Muscle layer of duodenum (tissue), 2 donors: ENCODE results near the gene VOPP1.
"Not testable (repeated sequence)": the region's sequence is repeated elsewhere in the genome, so short reads cannot be mapped to it uniquely, and the experiment has no call there.

Experiments used
- H3K27ac ChIP-seq: one replicate; pipeline ENCODE4 v1.7.0; 2013; ENCODE audit warnings: mild to moderate bottlenecking, low read length
- H3K27me3 ChIP-seq: one replicate; pipeline ENCODE4 v1.7.0; 2013; ENCODE audit warnings: low read depth, mild to moderate bottlenecking, control low read depth, low read length
- H3K36me3 ChIP-seq, 2 donors: one replicate each; pipeline ENCODE4 v1.7.0; 2013; ENCODE audit warnings: low read length in 2 of 2, control low read depth in 1 of 2, mild to moderate bottlenecking in 1 of 2; ENCODE audit not compliant: insufficient read depth in 2 of 2, control insufficient read depth in 1 of 2
- H3K4me1 ChIP-seq, 2 donors: one replicate each; pipeline ENCODE4 v1.7.0; 2013; ENCODE audit warnings: low read length in 2 of 2, mild to moderate bottlenecking in 2 of 2, control low read depth in 1 of 2, moderate library complexity in 1 of 2; ENCODE audit not compliant: insufficient read depth in 2 of 2, control insufficient read depth in 1 of 2
- H3K4me3 ChIP-seq, 2 donors: one replicate each; pipeline ENCODE4 v1.7.0; 2013; ENCODE audit warnings: low read length in 2 of 2, low read depth in 1 of 2, mild to moderate bottlenecking in 1 of 2
- H3K9me3 ChIP-seq, 2 donors: one replicate each; pipeline ENCODE4 v1.7.0; 2013; ENCODE audit warnings: low read length in 2 of 2, control low read depth in 1 of 2, mild to moderate bottlenecking in 1 of 2; ENCODE audit not compliant: control insufficient read depth in 1 of 2
- donor health status: healthy.

Gene VOPP1

DNA sequence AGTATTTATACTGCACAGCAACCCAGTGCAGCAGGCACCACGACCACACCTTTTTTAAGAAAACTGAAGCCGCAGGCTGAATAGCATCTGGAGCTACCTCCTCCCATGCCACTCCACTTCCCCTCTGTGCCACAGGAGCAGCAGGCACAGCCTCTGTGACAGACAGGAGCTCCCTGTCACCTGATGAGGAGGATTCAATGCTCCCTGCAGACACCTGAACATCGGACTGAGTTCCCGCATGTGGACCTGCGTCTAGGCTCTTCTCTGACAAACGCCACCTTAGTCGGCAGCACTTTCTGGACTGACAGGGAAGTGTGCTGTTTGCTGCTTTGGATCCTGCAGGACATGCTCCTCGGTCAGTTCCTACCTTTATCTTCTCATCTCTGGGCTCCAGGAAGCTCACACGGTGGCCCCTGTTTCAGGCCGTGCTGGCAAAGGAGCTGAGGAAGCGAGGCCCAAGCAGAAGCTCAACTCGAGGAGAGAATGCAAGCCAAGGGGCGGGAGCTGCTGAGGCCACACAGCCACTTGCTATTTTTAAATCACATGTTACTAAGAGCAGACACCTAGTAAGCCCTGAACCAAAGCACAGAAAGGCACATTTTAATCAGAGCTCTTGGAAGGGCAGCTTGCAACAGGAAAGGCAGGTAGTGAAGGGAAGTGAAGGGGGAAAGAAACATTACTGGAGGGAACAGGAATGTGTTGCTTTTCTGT, 56.6 kb downstream of the VOPP1 start:
- Histone ChIP-seq H3K4me3 (no peak overlapping the region), H3K9me3 (no peaks in the 10 kb centered on the region), H3K27ac (no peak overlapping the region), H3K27me3 (no peaks in the 10 kb centered on the region), H3K4me1 (peaks cover 0 to 14% of the 10 kb centered on the region in 2 donors), H3K36me3 (peaks cover 21 to 27% of the 10 kb centered on the region in 2 donors)

DNA sequence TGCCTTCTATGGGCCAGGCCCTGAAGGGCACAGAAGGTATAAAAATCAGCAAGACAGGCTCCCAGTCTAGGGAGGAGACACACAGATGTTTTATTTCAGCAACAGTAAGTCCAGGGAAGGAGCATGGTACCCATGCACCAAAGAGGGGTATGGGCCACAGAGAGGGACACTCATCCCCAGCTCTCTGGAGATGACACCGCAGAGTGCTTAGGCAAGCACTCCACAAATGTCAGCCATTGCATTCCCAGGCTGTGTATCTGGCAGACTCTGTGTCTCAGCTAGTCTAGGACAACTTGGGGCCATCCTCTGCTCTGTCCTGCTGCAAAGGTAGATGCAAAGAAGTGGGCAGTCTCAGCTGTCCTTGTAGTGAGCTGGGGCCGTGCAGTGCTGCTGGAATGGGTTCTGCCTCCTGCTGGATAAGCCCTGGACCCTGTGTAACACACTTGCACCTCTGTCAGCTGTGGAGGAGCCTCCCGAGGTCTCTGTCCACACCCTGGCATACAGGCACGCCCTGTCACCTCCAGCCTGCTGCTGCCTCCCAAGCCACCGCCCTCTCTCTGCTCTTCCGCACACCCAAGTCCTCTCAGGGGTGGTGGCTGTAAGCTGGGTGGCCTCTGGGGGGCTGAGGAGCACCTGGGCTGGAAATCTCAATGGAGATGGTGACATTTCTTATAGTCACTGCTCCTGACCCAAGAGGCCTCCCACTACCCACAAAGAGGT, 57.6 kb downstream of the VOPP1 start:
- Histone ChIP-seq H3K36me3 (peaks cover 19 to 27% of the 10 kb centered on the region in 2 donors), H3K27ac (no peak overlapping the region), H3K27me3 (no peaks in the 10 kb centered on the region), H3K9me3 (no peaks in the 10 kb centered on the region), H3K4me1 (peaks cover 0 to 14% of the 10 kb centered on the region in 2 donors), H3K4me3 (no peak overlapping the region)

DNA sequence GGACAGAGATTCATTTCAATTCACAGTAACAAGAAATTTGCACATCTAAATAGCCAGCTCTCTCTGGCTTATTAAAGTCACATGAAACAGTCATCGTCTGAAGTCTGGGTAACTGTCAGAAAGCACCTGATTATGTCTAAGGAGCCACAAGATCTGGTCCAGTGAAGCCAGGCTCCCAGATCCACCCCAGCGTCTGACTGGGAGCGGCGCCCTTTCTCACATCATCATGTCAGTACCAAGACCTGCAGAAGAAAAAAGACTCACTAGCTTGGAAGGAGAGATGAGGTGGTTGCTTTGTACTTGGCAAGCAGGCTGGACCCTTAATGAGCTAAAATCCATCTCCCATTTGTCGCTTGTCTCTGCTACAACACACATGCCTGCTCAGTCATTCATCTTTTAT, 58.4 kb downstream of the VOPP1 start:
- Histone ChIP-seq H3K36me3 (peaks cover 19 to 22% of the 10 kb centered on the region in 2 donors), H3K27me3 (no peaks in the 10 kb centered on the region), H3K4me1 (peaks cover 0 to 14% of the 10 kb centered on the region in 2 donors), H3K9me3 (no peaks in the 10 kb centered on the region), H3K4me3 (no peak overlapping the region), H3K27ac (no peak overlapping the region)

DNA sequence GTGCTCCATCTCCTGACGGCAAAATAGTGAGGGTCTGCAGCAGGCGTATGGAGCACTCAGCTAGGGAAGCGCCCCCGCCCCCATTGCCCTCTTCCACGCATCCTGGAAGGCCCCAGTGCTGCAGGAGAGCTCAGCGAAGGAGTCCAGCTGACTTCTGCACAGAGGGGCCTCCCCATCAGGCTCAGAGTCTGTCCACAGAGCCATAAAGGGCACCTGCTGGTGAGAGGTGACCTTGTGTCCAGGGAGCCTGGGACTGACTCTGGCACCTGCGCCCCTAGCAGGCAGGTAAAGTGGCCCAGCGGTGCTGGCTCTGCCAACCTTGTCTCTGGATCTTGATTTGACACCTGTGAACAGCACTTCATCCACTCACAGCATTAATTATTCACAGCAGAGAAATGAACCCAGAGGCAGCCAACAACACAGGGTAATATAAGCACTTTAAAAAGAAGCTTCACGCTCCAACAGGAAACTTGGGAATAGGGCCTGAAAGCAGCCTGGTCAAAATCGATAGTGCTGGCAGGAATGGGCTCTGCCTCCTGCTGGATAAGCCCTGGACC, 59.6 kb downstream of the VOPP1 start:
- Histone ChIP-seq H3K4me1 (peaks cover 0 to 14% of the 10 kb centered on the region in 2 donors), H3K9me3 (no peaks in the 10 kb centered on the region), H3K4me3 (no peak overlapping the region), H3K27ac (no peak overlapping the region), H3K36me3 (peaks cover 7 to 10% of the 10 kb centered on the region in 2 donors), H3K27me3 (no peaks in the 10 kb centered on the region)

DNA sequence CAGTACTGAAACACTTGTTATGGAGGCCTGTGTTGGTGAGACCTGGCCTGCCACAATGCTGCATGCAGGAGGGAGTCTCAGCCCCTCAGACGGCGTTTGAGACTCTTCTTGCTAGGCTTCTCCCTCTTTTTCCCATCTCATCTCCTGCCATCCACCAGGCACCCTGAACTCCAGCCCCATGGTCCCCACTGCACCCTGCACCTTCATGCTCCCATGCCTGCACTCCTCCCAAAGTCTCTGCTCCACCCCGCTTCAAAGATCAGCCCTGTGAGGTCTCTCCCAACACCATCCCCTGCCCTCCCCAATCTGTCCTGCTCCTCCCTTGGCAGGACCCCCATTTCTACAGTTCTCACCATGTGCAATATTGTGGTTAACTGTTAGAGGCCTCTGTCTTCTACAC, 61.7 kb downstream of the VOPP1 start:
- H3K27me3 ChIP-seq = no peaks in the 10 kb centered on the region
- peaks cover 0 to 3% of the 10 kb centered on the region in 2 donors for H3K4me1 ChIP-seq
- H3K27ac ChIP-seq = no peak overlapping the region
- no peaks in the 10 kb centered on the region for H3K9me3 ChIP-seq
- no peak overlapping the region for H3K4me3 ChIP-seq
- peaks cover 5 to 6% of the 10 kb centered on the region in 2 donors for H3K36me3 ChIP-seq

- not testable (repeated sequence) for H3K36me3 ChIP-seq, H3K27me3 ChIP-seq, H3K27ac ChIP-seq, H3K4me3 ChIP-seq, H3K9me3 ChIP-seq, H3K4me1 ChIP-seq
Measured at GRCh38 chr7:55510206-55510605, 62.1 kb downstream of the VOPP1 start.

DNA sequence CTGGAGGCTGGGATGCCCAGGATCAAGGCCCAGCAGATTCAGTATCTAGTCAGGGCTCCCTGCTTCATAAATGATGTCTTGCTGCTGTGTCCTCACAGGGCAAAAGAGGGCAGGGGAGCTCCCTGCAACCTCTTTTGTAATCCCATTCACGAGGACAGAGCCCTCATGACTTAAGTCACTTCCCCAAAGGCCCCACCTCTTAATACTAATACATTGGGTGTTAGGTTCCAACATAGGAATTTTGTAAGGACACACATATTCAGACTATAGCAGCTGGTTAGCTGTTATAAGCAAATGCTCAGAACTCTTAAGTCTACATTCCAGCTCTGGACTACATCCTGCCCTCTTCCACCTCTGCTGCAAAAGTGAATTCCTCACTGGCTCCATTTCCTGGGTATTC, 63.0 kb downstream of the VOPP1 start:
- Histone ChIP-seq H3K9me3 (no peaks in the 10 kb centered on the region), H3K4me1 (no peaks in the 10 kb centered on the region), H3K4me3 (no peak overlapping the region), H3K27me3 (no peaks in the 10 kb centered on the region), H3K27ac (no peak overlapping the region), H3K36me3 (peaks cover 0 to 5% of the 10 kb centered on the region in 2 donors)

GRCh38 chr7:55508221-55509011, 63.9 kb downstream of the VOPP1 start:
- no peaks in the 10 kb centered on the region for H3K27me3 ChIP-seq
- no peak overlapping the region for H3K27ac ChIP-seq
- peaks cover 0 to 5% of the 10 kb centered on the region in 2 donors for H3K36me3 ChIP-seq
- H3K4me1 ChIP-seq = no peaks in the 10 kb centered on the region
- no peak overlapping the region for H3K4me3 ChIP-seq
- H3K9me3 ChIP-seq = no peaks in the 10 kb centered on the region

GRCh38 chr7:55507743-55508142, 64.6 kb downstream of the VOPP1 start:
- peaks cover 0 to 5% of the 10 kb centered on the region in 2 donors for H3K36me3 ChIP-seq
- no peaks in the 10 kb centered on the region for H3K9me3 ChIP-seq
- H3K27ac ChIP-seq = no peak overlapping the region
- no peaks in the 10 kb centered on the region for H3K27me3 ChIP-seq
- H3K4me1 ChIP-seq = no peaks in the 10 kb centered on the region
- H3K4me3 ChIP-seq = no peak overlapping the region

- no peaks in the 10 kb centered on the region for H3K4me1 ChIP-seq
- no peak overlapping the region for H3K4me3 ChIP-seq
- H3K27ac ChIP-seq = no peak overlapping the region
- no peaks in the 10 kb centered on the region for H3K36me3 ChIP-seq
- H3K9me3 ChIP-seq = no peaks in the 10 kb centered on the region
- no peaks in the 10 kb centered on the region for H3K27me3 ChIP-seq
Measured at GRCh38 chr7:55504967-55505658, 67.2 kb downstream of the VOPP1 start.
